ENCODE data around the gene IL2RA. TPM values are rescaled to one million over a fixed set of nuclear protein-coding genes. Genes with fewer than 3 reads are reported as not detected.
"Not testable (repeated sequence)": the region's sequence is repeated elsewhere in the genome, so short reads cannot be mapped to it uniquely, and the experiment has no call there.

IL2RA gene
- total and polyA plus RNA-seq, 4 experiments from 2014 or later = 15.1 to 29.9 (median 20.4) TPM

- CTCF ChIA-PET (ENCODE audit: partially characterized antibody); H3K9me3 ChIP-seq (ENCODE audit: control insufficient read depth in 1 of 2, low read length in 2 of 2); H3K27me3 Mint-ChIP-seq; H3K9me3 Mint-ChIP-seq; H3K4me1 Mint-ChIP-seq; DNase-seq; intact Hi-C loops (cut with micrococcal nuclease); H3K4me3 Mint-ChIP-seq; H3K4me1 ChIP-seq (ENCODE audit: insufficient read depth, low read length); POLR2A ChIA-PET (ENCODE audit: partially characterized antibody); H3K27me3 ChIP-seq (ENCODE audit: insufficient read depth, low read length); H3K4me3 ChIP-seq (ENCODE audit: low read length in 2 of 2); H3K27ac ChIP-seq (ENCODE audit: low read depth, low read length): not testable (repeated sequence)
- Mint-ChIP-seq H3K27ac (peak overlapping the region in 2 of 7 donors; percentile 62 to 63), H3K36me3 (peaks cover 21 to 45% of the 10 kb centered on the region in 2 donors)
- peaks cover 28% of the 10 kb centered on the region for H3K36me3 ChIP-seq (ENCODE audit: insufficient read depth, low read length)
Observed at GRCh38 chr10:5962358-5962940, 99.7 kb downstream of the IL2RA start.

GRCh38 chr10:5961405-5962100 is 100.6 kb downstream of the IL2RA start:
- Mint-ChIP-seq H3K4me3 (no peak overlapping the region), H3K36me3 (peaks cover 22 to 47% of the 10 kb centered on the region in 2 donors), H3K4me1 (peaks cover 0 to 1% (median 0%) of the 10 kb centered on the region in 4 donors), H3K27me3 (no peaks in the 10 kb centered on the region), H3K9me3 (no peaks in the 10 kb centered on the region), H3K27ac (peak overlapping the region in 2 of 7 donors; percentile 13 to 59)
- intact Hi-C loops (cut with micrococcal nuclease) = no loop called here
- Histone ChIP-seq H3K4me3 (ENCODE audit: low read length in 2 of 2) (no peak overlapping the region), H3K27me3 (ENCODE audit: insufficient read depth, low read length) (no peaks in the 10 kb centered on the region), H3K27ac (ENCODE audit: low read depth, low read length) (no peak overlapping the region), H3K4me1 (ENCODE audit: insufficient read depth, low read length) (no peaks in the 10 kb centered on the region), H3K36me3 (ENCODE audit: insufficient read depth, low read length) (peaks cover 28% of the 10 kb centered on the region), H3K9me3 (ENCODE audit: control insufficient read depth in 1 of 2, low read length in 2 of 2) (no peaks in the 10 kb centered on the region)
- POLR2A ChIA-PET (ENCODE audit: partially characterized antibody) = no interaction called here
- no peak for DNase-seq
- CTCF ChIA-PET (ENCODE audit: partially characterized antibody) = no interaction called here

- CTCF ChIA-PET (ENCODE audit: partially characterized antibody); H3K4me3 ChIP-seq (ENCODE audit: low read length in 2 of 2); H3K27ac ChIP-seq (ENCODE audit: low read depth, low read length); H3K4me3 Mint-ChIP-seq; H3K27me3 Mint-ChIP-seq; H3K27ac Mint-ChIP-seq; H3K9me3 ChIP-seq (ENCODE audit: control insufficient read depth in 1 of 2, low read length in 2 of 2); H3K9me3 Mint-ChIP-seq; H3K4me1 Mint-ChIP-seq; H3K27me3 ChIP-seq (ENCODE audit: insufficient read depth, low read length); intact Hi-C loops (cut with micrococcal nuclease); DNase-seq; H3K4me1 ChIP-seq (ENCODE audit: insufficient read depth, low read length): not testable (repeated sequence)
- peaks cover 24% of the 10 kb centered on the region for H3K36me3 ChIP-seq (ENCODE audit: insufficient read depth, low read length)
- POLR2A ChIA-PET (ENCODE audit: partially characterized antibody) = interaction anchor here (1.6 kb wide), 1 partner anchor 16 kb away, joined by 3 read pairs; the partner anchor contains the start of gene IL15RA
- H3K36me3 Mint-ChIP-seq = peaks cover 26 to 52% of the 10 kb centered on the region in 2 donors
Observed at GRCh38 chr10:5960973-5961275, 101.2 kb downstream of the IL2RA start.

Other genes starting within 250 kb of the IL2RA start
- gene GDI2, start 248.9 kb downstream of the IL2RA start, total RNA-seq = 100 to 1,000 TPM; 137 to 140 TPM
- 100 to 1,000 TPM; 193 to 248 TPM for gene GDI2, start 248.9 kb downstream of the IL2RA start, polyA plus RNA-seq
- gene ANKRD16, start 172.5 kb downstream of the IL2RA start, total RNA-seq = 1 to 10 TPM; 6.6 to 8.4 TPM
- gene ANKRD16, start 172.5 kb downstream of the IL2RA start, polyA plus RNA-seq = 1 to 10 TPM; 1.5 to 4.1 TPM
- gene FBH1, start 172.1 kb downstream of the IL2RA start, total RNA-seq = 10 to 100 TPM; 91.4 to 97.5 TPM
- gene FBH1, start 172.1 kb downstream of the IL2RA start, polyA plus RNA-seq = 10 to 100 TPM; 71.1 to 75.8 TPM
- gene IL15RA, start 84.8 kb downstream of the IL2RA start, total RNA-seq = 10 to 100 TPM; 11.1 to 14.7 TPM
- gene IL15RA, start 84.8 kb downstream of the IL2RA start, polyA plus RNA-seq = 10 to 100 TPM; 17.4 to 20.0 TPM
- gene RBM17, start 26.7 kb upstream of the IL2RA start, total RNA-seq = 100 to 1,000 TPM; 117 to 125 TPM
- 100 to 1,000 TPM in 1 of 2 donors, 10 to 100 TPM in 1; 46.3 to 104 TPM for gene RBM17, start 26.7 kb upstream of the IL2RA start, polyA plus RNA-seq
- 10 to 100 TPM; 55.7 to 67.1 TPM for gene PFKFB3, start 140.6 kb upstream of the IL2RA start, total RNA-seq
- gene PFKFB3, start 140.6 kb upstream of the IL2RA start, polyA plus RNA-seq = 10 to 100 TPM; 11.8 to 16.0 TPM

Measured in CD4-positive, alpha-beta memory T cell (primary cell).